22Rv1 (cell line): ENCODE data around the gene HNRNPF.

Experiments used
- CTCF ChIP-seq: fragments of 450-650 bp; IDR thresholded peaks from 2 replicates; pipeline ENCODE4 v1.5.1; 2017; ENCODE audit warnings: mild to moderate bottlenecking
- ZFX ChIP-seq: fragments of 450-650 bp; IDR thresholded peaks from 2 replicates; pipeline ENCODE4 v1.6.1; 2017; ENCODE audit warnings: antibody characterized with exemption, borderline replicate concordance

- TF ChIP-seq CTCF (no peak), ZFX (no peak)
Observed at GRCh38 chr10:43408331-43408709, 666 bp downstream of the HNRNPF start.
